Stimulated activated CD4-positive, alpha-beta T cell treated with anti-CD3 and anti-CD28 coated beads, Interleukin-15, amount 100 ng/mL, for 48 hours (primary cell): ENCODE data around the gene PMAIP1.

Source experiments
- DNase-seq, 2 donors: peaks; one replicate each; pipeline ENCODE4 v3.0.0-alpha.2; 2020; ENCODE audit warnings: low read depth in 2 of 2

PMAIP1 gene

GRCh38 chr18:59952283-59953007 is 52.6 kb downstream of the PMAIP1 start:
- DNase-seq: no peak
